GM19043 (cell line): ENCODE results near the gene ARMS2.

Source experiments
- ATAC-seq: cut with Tn5 transposase; IDR thresholded peaks from one replicate; pipeline ENCODE4 v1.9.1; 2021; ENCODE audit warnings: low read depth; ENCODE audit not compliant: unreplicated experiment

Gene ARMS2, protein sequence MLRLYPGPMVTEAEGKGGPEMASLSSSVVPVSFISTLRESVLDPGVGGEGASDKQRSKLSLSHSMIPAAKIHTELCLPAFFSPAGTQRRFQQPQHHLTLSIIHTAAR

DNA sequence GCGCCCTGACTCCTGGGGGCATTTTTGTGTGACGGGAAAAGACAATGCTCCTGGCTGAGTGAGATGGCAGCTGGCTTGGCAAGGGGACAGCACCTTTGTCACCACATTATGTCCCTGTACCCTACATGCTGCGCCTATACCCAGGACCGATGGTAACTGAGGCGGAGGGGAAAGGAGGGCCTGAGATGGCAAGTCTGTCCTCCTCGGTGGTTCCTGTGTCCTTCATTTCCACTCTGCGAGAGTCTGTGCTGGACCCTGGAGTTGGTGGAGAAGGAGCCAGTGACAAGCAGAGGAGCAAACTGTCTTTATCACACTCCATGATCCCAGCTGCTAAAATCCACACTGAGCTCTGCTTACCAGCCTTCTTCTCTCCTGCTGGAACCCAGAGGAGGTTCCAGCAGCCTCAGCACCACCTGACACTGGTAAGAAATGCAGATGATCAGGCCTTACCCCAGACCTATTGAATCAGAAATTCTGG is at the start of gene ARMS2:
ARMS2 (plus strand) TSS at position 51 of the 478 bp plus-strand sequence; CDS start at position 126, 75 bp downstream.
- no peak for ATAC-seq

DNA sequence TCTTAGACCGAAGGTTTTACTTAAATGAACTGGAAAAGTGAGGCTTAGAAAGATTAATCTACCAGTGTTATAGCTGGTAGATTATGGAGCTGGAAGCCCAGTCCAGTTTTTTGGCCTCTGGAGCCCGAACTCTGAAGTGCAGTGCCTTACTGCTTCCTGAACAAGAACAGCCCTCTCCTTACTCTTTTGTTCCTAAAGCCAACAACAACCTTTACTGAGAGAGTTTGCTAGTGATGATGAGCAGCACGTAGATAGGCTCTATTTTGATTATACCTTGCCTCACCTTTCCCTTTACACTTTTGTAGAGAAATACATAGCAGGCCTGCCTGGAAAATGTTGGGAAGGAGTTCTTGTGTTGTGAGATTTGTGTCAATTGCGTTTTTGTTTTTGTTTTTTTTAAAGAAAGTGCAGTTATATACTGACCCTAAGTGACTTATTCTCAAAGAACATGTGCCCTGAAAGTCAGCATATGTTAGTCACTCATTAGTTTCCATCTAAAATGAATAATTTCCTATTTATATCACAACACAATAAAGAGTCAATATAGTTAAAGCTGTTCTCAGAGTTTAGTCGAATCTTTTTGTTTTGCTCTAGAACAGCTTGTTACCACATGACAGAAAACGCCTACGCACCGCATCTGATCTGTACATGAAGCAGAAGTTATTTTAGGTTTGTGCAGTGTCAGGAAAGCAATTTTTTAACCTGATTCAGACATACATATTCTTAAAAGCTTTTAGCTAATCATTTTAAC is 46.9 kb upstream of the ARMS2 start:
- ATAC-seq, result no peak

DNA sequence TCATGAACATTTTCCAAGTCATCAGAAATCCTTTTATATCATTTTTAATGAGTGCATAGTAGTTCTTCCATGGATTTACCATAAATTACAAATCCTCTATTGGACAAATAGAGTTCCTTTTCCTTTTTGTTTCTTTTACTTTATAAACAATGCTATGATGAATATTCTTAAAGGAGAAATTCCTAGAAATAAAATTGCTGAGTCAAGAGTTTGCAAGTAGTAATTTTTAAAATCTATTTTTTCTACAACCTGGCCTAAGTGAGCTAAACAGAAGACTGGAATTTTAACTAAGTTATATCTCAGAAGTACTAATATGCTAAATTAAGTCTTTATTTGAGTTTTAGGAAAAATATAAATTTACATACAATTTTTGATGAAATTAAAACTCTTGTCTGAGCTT is 41.1 kb upstream of the ARMS2 start:
- no peak for ATAC-seq

DNA sequence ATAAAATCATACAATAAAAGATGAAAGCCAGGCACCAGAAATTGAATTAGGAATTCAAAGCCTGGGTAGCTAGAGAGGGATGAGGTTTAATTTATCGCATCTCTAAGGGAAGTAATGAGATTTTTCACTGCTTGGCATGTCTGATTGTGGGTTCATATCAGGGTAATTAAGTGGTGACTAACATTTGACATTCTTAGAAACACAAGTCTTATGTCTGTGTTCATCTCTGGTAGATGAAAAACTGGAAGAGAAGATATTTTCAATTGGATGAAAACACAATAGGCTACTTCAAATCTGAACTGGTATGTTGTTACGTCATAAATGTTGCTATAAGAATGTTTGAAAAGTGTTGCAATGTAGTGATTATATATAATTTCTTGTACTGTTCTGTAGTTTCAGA is 36.8 kb upstream of the ARMS2 start:
- no peak for ATAC-seq

DNA sequence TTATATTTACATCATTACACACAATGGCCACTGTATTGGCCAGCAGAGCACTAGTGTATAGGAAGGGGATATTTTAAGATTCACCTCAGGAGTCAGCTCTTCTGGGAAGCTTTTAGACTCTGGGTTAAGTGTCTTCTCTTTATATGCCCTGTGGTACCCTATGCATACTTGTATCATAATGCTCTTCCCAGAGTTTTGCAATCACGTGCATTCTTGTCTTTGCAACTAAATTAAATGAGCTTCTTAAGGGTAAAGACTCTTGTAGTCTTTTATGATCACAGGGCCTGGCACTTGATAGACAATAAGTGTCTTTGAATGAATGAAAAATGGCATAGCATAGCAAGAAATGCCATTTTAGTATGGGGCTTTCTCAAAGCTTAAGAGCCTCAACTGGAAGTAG is 35.4 kb upstream of the ARMS2 start:
- ATAC-seq, result no peak

DNA sequence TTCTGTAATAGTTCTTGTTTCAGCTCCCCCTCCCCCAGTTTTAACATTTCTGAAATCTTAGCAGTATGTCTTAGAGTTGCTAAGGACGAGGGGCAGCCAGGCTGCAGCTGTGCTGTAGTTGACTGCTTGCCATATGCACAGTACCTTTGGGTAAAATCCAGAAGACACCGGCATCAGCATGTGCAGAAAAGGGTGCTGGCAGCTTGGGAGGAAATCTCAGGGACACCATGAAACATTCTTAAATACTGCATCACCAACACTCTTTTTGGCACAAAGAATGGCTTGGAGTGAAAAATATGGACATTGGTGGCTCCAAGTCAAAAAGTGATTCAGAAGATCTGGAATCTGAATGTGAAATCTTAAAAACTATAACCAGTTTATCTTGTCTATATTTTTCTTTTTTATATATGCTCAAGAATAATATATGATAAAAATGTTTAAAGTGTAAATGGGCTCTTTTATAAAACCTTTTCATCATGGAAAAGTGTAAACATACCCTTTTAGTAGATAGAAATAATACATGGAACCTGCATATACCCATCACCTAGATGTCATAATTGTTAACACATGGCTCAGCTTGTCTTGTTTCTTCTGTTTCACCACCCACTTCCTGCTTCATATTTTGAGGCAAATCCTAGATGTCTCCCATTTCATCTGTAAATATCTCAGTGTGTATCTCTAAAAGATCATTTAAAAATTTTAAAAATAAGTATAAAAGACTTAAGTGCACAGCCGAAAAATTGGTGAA is 34.4 kb upstream of the ARMS2 start:
- no peak for ATAC-seq

DNA sequence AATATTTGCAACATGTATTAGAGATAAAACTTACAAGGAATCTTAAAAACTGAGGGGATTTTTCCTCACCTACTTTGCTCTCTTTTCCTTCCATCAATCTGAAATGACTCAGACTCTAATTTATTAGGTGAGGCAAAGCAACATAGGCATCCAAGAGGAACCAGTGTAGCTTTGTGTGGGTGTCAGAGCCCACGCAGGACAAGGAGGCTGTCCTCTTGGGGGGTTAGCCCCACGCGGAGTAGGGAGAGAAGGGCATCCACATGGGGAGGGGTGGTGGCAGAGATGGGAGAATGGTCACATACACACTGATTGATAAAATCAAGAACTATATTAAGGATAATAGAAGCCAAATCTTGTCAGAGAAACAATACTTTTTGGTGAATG is 33.8 kb upstream of the ARMS2 start:
- no peak for ATAC-seq

DNA sequence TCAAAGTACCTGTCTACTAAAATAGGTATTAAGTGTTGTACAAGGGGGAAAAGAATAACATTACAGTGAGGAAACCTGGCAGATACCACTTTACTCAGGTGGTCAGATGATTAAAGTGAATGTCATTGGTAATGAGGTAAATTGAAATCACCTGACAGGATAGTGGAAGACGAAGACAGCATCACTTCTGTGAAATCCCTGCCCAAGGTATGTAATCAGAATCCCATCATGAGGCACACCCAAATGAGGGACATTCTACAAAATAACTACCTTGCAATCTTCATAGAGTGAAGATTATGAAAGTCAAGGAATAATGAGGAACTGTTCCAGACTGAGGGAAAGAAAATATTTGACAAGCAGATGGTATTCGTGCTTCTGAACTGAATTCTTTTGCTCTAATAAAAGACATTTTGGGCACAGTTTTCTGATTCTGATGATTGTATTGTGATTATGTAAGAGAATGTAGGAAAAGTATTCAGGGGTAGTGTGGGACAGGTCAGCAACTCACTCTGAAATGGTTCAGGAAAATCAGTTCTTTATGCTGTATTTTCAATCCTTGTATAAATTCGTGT is 33.3 kb upstream of the ARMS2 start:
- ATAC-seq, result no peak

DNA sequence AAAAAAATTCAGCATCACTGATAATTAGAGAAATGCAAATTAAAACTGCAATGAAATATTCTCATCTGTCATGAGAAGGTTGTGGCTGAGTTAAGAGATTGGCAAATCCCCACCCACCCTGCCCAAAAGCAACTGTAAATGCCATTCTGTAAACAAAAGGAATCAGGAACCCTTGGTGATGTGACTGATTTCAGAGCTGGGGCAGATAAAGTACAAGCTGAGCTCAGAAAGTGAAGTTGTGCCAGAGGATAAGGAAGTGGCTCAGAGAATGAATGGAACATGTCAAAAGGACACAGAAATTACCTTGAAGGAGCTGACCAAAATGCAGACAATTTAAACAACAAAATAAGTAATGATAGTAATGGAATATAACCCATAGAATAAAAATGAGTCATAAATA is 32.7 kb upstream of the ARMS2 start:
- ATAC-seq, result no peak

DNA sequence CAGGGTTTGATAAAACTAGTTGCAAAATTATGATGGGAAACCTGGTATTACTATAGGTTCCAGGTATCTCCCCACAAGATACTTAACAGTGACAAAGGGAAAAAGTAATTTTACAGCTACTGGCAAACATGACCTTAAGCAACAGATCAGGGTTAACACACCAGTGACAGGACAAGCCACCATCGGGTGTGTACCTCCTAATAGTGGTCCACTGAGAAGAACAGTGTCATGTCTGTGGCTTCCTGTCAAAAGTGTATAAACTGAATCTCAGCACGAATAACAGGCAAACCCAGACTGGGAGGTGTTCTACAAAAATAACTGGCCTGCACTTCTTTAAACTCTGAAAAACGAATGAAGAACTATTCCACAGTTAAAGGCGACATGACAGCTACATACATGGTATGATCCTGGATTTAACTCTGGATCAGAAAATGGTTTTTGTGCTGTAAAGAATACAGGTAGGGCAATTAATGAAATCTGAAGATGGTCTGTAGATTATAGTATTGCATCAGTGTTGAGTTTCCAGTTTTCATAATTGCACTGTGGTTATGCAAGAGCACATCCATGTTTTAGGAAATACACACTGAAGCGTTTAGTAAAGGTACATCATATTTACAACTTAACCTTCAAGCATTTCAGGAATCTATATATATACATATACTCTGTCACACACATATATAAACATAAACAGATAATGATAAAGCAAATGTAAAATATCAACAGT is 32.0 kb upstream of the ARMS2 start:
- ATAC-seq, result no peak

DNA sequence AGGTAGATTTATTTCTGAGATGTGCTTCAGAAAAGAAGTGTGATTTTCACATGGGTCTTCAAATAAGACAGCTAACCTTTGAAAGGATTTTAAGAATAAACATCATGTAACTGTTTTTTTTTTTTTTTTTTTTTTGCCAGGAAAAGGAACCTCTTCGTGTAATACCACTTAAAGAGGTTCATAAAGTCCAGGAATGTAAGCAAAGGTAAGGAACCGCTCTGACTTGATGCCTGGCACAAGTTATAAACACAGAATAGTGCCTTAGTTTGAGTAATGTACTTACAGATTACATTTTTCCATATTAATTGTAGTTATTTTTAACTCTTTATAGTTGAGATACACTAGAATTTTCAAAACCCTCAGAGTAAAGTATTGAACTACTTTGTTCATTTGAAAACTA is 30.4 kb upstream of the ARMS2 start:
- ATAC-seq, result no peak

DNA sequence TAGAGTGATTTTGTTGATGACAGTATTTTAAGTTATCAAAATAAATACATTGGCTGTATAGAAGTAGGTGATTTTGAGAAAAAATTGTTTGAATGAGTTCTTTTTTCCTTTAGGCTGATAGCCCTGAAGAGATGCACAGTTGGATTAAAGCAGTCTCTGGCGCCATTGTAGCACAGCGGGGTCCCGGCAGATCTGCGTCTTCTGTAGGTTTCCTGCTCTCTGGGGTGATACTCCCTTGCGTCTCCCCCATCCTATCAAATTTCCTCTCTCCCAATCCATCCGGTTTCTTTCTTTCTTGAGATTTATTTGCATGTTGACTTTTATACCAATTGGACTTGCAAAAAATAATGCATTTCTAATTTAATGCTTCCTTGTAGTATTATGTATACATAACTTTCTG is 27.6 kb upstream of the ARMS2 start:
- ATAC-seq, result no peak

DNA sequence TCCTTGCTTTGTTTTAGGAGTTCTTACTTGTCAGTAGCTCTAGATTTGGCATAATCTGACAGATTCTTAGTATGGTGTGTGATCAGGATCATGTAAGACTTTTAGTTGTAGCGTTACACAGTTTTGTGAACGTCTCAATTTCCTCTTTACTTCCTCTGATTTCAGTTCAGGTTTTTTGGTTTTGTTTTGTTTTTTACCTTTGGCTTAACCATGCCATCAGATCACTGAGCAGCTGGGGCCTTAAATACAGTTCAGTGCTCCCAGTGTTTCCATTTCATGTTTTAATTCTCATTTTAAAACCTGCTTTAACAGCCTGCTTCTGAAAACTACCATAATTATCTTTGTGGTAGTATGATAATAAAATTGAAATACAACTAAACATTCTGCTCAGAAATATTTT is 27.2 kb upstream of the ARMS2 start:
- ATAC-seq, result no peak

DNA sequence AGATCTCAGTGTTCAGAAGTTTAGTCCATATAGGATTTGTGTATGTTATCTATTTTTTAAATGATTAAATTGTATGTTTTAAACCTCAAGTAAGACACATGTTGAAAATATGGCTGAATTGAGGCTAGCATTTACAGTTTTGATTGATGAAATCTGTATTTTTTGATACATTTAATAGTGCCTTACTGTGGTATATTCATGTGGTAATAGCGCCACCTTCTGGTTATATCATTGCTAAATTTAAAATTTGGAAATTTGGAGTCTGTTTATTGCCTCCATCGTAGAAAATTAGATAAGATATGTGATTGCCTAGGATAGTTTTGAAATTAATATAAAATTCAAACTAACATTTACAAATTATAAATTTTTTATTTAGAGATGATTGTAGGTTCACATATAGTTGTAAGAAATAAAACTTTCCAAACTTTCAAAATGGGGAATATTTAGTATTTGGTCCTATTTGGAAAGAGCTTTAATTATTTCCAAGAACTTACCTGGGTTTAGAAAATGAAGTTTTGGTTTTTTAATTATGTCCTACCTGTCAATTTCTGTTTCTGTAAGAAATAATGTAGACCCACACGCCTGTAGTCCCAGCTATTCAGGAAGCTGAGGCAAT is 19.1 kb upstream of the ARMS2 start:
- no peak for ATAC-seq

DNA sequence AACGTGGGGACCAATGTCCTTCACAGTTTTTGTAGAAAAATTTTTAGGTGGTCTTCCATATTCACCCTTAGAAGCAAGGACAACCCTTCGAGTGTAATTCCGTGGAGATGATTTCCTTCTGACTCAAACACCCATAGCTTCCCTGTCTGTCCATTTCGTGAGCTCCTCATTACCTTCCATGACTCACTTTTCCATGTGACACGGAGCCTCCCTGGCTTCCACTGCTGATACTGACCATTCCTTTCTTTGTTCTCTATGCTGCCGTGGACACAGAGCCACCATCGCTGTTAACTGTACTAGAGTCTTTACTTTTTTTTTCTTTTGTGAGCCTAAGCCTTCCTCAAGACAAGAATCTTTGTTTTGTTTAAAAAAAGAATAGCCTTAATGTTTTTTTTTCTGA is 12.5 kb upstream of the ARMS2 start:
- ATAC-seq, result no peak

DNA sequence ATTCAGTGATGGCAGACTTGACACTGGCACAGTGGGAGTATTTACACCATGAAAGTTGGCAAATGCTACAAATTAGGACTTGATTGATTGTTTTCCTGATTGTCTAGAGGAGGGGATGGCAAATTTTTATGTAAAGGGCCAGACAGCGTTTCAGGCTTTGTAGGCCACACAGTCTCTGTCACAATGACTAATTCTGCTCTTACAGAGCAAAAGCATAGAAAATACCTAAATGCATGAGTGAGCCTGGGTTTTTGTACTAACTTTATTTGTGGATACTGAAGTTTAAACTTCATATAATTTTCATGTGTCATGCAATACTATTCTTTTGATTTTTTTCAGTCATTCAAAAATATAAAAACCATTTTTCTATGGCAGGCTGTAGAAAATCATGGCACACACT is 9.0 kb upstream of the ARMS2 start:
- ATAC-seq, result no peak

DNA sequence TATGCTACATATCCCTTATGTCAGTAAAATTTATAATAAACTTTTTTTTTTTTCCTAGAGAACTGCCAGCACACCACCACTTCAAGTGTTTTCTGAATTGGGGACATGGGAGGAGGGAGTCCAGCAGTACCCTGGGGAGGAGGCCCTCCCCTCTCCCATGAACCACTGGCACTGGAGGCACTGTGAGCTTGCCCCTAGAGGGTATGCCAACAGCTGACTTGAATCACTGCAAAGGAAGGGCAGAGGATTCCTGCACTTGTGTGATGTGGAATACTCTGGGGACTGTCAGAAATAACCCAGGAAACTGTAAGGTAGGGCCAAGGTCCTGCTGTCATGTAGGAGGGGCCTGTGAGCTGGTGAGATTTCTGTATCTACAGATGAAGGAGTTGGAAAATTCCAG is 8.5 kb upstream of the ARMS2 start:
- no peak for ATAC-seq

DNA sequence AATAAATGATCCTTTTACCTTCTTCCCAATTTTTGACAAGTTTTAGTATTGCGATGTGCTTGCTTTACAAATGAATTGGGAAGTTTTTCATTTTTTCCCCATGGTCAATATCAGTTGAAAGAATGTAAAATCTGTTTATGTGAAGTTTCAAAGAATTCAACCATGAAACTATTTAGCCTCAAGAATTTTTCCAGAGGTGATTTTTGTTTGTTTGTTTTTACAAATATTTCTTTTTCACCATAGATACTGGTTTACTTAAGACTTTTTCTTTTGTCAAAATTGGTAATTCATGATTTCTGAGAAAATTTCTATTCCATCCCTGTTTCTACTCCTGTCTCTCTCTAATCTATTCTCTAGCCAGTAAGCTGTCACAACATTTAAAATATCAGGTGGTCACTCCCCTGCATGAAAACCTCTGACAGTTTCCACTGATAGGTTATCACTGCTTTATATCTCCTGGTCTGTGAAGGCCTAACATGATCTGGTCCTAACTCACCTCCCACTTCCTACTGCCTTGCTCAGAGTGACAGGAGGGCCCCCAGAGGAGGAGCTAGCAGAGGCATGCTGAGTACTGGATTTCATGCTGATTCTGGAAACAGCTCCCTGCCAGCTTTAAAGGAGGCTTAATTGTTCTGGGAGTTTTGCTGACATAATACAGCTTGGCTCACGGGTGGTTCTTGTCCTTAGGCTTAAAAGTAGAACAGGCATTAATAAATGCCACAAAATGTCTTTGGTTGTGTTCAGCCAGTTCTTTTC is 7.6 kb upstream of the ARMS2 start:
- no peak for ATAC-seq

DNA sequence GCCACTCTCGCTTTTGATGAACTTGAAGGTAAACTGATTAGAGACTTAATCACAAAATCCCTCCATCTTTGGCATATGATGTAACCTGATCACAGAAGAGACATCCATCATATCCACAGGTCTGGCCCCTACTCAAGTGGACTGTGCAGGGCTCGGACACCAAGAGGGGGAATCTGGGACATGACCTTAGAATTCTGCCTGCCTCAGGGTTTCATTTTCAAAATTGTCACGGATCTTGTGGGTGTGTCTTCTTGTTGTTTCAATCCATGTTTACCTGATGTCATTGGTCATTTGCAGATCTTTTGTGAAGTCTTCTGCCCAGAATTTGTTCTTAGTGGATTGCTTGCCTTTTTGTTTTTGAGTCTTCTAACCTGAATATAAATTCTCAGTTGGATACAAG is 5.9 kb upstream of the ARMS2 start:
- no peak for ATAC-seq

DNA sequence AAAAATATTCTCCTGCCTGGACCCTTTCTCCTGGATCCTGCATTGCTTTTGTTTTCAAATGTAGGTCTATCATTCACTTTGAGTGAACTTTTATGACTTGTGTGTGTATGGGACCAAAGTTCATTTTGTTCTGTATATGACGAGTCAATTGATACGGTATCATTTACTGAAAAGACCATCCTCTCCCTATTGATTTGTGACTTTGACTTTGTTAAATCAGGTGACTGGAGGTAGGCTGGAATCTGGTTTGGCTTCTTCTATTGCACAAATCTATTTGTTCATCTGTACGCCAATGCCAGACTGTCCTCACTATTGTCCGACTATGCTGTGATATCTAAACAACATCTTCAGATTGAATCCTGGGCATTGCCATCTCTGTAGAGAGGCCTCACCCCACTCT is 5.3 kb upstream of the ARMS2 start:
- no peak for ATAC-seq
